Measurements from ENCODE around the gene SYNJ1. TPM values are rescaled to one million over a fixed set of nuclear protein-coding genes. Genes with fewer than 3 reads are reported as not detected.

Gene SYNJ1
- total RNA-seq, 2 donors from 2014 or later: 17.3 to 17.9 TPM

DNA sequence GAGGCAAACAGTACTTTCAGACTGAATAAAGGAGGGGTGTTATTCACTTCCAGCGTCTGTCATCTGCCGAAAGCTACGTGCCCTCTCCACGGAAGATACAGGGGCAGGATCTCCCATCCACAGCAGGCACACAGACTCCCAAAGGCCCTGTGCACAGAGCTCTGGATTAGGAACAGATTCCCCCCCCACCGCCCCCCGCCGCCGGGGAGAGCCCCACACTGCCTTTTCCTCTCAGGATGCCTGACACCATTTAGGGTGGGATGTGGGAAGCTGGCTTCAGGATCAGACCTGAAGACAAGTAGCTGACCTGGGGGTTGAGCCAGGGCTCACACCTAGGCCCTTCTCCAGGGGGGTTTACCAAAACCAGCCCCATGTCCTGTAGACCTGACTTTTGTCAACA is 134.1 kb downstream of the SYNJ1 start:
- no peaks in the 10 kb centered on the region for H3K36me3 Mint-ChIP-seq (ENCODE audit: insufficient read depth in 2 of 2)
- no peak overlapping the region for H3K4me3 Mint-ChIP-seq
- ATAC-seq (replicated peaks in 1 of 2) (no peak), DNase-seq (no peak)
- H3K9me3 Mint-ChIP-seq: no peaks in the 10 kb centered on the region
- no peaks in the 10 kb centered on the region for H3K27me3 Mint-ChIP-seq (ENCODE audit: low read depth)
- no peak overlapping the region for H3K27ac Mint-ChIP-seq
- H3K4me1 Mint-ChIP-seq (ENCODE audit: low read depth): peaks cover 7% of the 10 kb centered on the region

DNA sequence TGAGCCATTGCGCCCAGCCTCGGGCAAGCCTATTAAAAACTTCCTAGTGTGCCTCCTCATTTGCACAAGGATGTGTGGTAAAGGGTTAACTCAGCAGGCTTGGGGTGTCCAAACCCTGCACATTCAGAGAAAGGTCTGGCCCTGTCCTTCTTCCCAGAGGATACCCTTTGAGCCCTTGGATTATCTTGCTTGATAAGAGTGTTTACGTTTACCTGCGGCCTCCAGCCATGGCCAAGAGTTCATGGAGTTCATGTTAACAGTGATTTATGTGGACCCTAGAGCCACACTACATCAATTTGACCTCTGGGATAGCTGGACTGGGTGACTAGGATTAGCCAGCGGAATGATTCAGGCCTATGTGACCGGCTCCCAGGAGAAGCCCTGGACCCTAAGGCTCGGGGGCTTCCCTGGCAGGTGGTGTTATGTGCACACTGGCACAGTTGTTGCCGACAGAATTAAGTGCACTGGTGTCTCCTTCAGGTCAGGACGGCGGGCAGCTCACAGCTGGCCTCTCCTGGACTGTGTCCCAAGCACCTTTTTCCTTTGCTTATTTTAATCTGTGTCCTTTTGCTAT is 134.8 kb downstream of the SYNJ1 start:
- Mint-ChIP-seq H3K36me3 (ENCODE audit: insufficient read depth in 2 of 2) (no peaks in the 10 kb centered on the region), H3K27me3 (ENCODE audit: low read depth) (no peaks in the 10 kb centered on the region), H3K4me3 (no peak overlapping the region), H3K4me1 (ENCODE audit: low read depth) (peaks cover 7% of the 10 kb centered on the region), H3K27ac (no peak overlapping the region), H3K9me3 (no peaks in the 10 kb centered on the region)
- no peak for DNase-seq
- ATAC-seq (replicated peaks in 1 of 2): no peak

DNA sequence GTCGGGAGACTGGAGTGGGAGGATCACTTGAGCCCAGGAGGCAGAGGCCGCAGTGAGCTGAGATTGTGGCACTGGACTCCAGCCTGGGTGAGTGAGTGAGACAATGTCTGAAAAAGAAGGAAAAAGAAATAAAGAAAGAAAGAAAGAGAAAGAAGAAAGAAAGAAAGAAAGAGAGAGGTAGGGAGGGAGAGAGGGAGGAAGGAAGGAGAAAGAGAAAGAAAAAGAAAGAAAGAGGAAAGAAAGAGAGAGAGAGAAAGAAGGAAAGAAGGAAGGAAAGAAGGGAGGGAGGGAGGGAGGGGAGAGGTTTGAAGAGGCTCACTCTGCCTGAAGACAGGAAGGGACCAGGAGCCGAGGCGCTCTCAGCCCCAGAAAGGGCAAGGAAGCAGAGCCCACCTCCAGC is 137.7 kb downstream of the SYNJ1 start:
- no peak for ATAC-seq (replicated peaks in 1 of 2)
- H3K36me3 Mint-ChIP-seq (ENCODE audit: insufficient read depth in 2 of 2): no peaks in the 10 kb centered on the region
- no peak overlapping the region for H3K4me3 Mint-ChIP-seq

DNA sequence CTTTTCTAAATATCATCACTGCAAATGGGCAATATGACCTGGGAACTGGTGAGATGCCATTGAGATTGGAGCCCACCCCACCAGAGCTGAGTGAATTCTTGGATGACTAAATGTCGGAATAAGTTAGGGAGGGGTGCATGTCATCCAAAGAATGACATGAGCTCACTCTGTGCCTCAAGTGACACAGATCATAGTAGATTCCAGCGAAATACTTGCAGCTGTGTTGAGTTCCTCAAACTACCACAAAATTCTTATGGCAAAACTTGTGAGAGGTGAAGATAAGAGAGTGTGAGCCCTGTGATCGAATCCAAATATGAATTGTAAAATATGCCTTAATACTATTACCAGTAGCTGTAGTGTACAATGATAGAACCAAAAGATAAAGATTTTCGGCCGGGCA is 140.2 kb downstream of the SYNJ1 start:
- no peak for DNase-seq
- H3K9me3 Mint-ChIP-seq: no peaks in the 10 kb centered on the region
- H3K4me1 Mint-ChIP-seq (ENCODE audit: low read depth): no peaks in the 10 kb centered on the region
- H3K27me3 Mint-ChIP-seq (ENCODE audit: low read depth): no peaks in the 10 kb centered on the region
- no peak for ATAC-seq (replicated peaks in 1 of 2)
- H3K4me3 Mint-ChIP-seq: no peak overlapping the region
- no peak overlapping the region for H3K27ac Mint-ChIP-seq
- no peaks in the 10 kb centered on the region for H3K36me3 Mint-ChIP-seq (ENCODE audit: insufficient read depth in 2 of 2)

More for the DNA sequence above, 137.7 kb downstream of the SYNJ1 start:
- no peaks in the 10 kb centered on the region for H3K4me1 Mint-ChIP-seq (ENCODE audit: low read depth)
- DNase-seq: no peak
- H3K27me3 Mint-ChIP-seq (ENCODE audit: low read depth): no peaks in the 10 kb centered on the region
- no peak overlapping the region for H3K27ac Mint-ChIP-seq
- no peaks in the 10 kb centered on the region for H3K9me3 Mint-ChIP-seq

DNA sequence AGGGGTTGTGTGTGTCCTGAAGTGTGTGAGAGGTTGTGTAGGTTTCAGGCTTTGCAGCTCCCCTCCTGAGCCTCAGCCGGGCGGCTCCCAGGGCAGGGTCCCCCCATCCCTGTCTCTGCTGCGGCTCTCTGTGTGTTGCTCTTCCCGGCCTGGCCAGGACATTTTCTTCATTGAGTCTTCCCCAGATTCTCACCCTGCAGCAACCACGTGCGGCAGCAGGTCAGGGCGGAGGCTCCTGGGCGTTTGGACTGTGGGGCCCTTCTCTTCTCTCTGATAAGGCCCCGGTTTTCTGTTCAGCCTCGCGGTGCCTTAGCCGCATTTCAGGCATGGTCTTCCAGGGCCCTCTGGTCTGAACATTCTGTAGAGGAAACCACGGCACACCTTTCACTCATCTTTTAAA is 140.7 kb downstream of the SYNJ1 start:
- Mint-ChIP-seq H3K27me3 (ENCODE audit: low read depth) (no peaks in the 10 kb centered on the region), H3K4me3 (no peak overlapping the region), H3K27ac (no peak overlapping the region), H3K4me1 (ENCODE audit: low read depth) (no peaks in the 10 kb centered on the region), H3K9me3 (no peaks in the 10 kb centered on the region), H3K36me3 (ENCODE audit: insufficient read depth in 2 of 2) (no peaks in the 10 kb centered on the region)
- no peak for DNase-seq
- ATAC-seq (replicated peaks in 1 of 2): no peak

DNA sequence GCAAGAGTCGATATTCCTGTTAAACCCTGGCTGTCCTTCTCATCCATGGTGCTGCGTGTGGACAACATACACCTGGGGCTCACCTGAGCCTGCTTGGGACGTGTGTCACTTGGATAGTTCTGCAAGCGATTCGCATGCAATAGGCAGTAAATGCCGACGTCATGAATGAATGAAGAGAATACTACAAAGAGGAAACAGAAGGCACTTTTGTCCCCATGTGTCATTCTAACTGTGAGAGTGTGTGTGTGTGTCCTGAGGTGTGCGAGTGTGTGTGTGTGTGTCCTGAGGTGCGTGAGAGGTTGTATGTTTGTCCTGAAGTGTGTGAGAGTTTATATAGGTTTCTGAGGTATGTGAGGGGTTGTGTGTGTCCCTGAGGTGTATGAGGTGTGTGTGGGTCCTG is 141.8 kb downstream of the SYNJ1 start:
- H3K27ac Mint-ChIP-seq: no peak overlapping the region
- H3K27me3 Mint-ChIP-seq (ENCODE audit: low read depth): no peaks in the 10 kb centered on the region
- no peaks in the 10 kb centered on the region for H3K36me3 Mint-ChIP-seq (ENCODE audit: insufficient read depth in 2 of 2)
- DNase-seq (no peak), ATAC-seq (replicated peaks in 1 of 2) (no peak)
- no peak overlapping the region for H3K4me3 Mint-ChIP-seq
- H3K4me1 Mint-ChIP-seq (ENCODE audit: low read depth): no peaks in the 10 kb centered on the region
- no peaks in the 10 kb centered on the region for H3K9me3 Mint-ChIP-seq

DNA sequence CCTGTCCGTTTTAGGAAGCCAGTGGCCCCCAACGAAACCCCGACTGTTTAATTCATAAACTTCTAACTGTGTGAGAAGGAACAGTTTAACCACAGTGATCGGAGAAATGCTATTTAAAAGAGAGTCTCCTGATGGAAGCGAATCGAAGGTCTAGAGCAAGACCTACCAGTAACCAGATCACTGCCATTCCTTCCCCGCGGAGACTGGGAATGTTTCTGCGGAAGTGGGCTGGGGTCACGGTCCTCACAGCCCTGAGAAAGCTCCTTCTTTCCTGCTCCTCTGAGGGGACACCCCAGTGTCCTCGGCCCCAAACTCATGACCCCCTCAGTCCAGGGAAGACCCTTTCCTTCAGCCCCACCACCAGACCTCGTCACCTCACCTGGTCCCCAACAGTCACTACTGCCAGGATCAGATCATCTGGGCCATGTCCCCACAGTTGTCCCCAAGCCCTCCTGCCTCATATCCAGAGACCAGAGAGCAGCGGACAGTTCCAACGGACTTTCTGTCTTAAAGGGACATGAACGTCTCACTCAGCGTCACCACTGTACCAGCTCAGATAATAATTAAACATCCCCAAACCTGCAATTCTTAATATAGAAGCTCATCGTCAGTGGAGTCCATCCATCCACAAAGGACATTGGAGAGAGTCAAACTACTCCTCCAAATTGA is 142.6 kb downstream of the SYNJ1 start, which contains the start of gene TCP10L:
Gene TCP10L, minus strand, starts transcription at position 482 of the 669 bp plus-strand sequence. CDS start 1,219 bp downstream, outside the sequence.
- ATAC-seq (replicated peaks in 1 of 2) (no peak), DNase-seq (no peak)
- no peaks in the 10 kb centered on the region for H3K4me1 Mint-ChIP-seq (ENCODE audit: low read depth)
- H3K27ac Mint-ChIP-seq: no peak within 1 kb of the TSS
- no peaks in the 10 kb centered on the region for H3K27me3 Mint-ChIP-seq (ENCODE audit: low read depth)
- H3K9me3 Mint-ChIP-seq: no peaks in the 10 kb centered on the region
- H3K36me3 Mint-ChIP-seq (ENCODE audit: insufficient read depth in 2 of 2): no peaks in the 10 kb centered on the region
- no peak within 1 kb of the TSS for H3K4me3 Mint-ChIP-seq

DNA sequence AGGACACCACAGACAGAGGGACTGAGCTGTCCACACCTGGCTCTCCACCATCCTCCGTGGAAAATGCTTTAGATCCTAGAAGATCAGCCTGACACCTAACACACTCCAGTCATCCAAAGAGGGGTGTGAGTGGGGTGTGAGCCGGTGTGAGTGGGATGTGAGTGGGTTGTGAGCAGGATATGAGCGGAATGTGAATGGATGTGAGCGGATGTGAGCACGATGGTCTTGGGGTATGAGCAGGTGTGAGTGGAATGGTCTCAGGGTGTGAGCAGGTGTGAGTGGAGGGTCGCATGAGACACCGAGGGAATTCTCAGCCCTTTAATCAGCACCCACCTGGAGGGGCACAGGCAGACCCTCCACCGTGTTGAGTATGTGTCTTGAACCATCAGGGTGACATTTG is 143.3 kb downstream of the SYNJ1 start:
- H3K9me3 Mint-ChIP-seq: no peaks in the 10 kb centered on the region
- ATAC-seq (replicated peaks in 1 of 2): no peak
- H3K4me1 Mint-ChIP-seq (ENCODE audit: low read depth): no peaks in the 10 kb centered on the region
- DNase-seq: no peak
- no peak overlapping the region for H3K27ac Mint-ChIP-seq
- no peaks in the 10 kb centered on the region for H3K36me3 Mint-ChIP-seq (ENCODE audit: insufficient read depth in 2 of 2)
- H3K4me3 Mint-ChIP-seq: no peak overlapping the region
- H3K27me3 Mint-ChIP-seq (ENCODE audit: low read depth): no peaks in the 10 kb centered on the region

DNA sequence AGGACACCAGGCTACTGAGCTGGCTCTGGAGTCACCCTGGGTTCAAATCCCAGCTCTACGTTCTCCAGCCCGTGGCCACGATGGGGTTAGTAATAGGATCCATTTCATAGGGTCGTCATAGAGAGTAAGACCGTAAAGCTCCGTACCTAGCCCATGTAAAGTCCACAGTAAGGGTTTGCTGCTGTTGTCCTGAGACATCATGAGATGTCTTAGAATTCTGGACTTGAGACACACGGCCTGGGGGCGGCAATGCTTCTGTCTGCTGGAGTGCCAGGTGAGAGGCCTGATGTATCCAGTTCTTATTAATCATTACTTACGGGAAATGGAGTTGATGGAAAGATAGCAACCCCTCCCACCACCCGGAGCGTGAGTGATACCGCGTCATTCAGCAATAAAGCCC is 146.1 kb downstream of the SYNJ1 start:
- no peak overlapping the region for H3K27ac Mint-ChIP-seq
- no peaks in the 10 kb centered on the region for H3K36me3 Mint-ChIP-seq (ENCODE audit: insufficient read depth in 2 of 2)
- DNase-seq (no peak), ATAC-seq (replicated peaks in 1 of 2) (no peak)
- H3K4me3 Mint-ChIP-seq: no peak overlapping the region
- H3K4me1 Mint-ChIP-seq (ENCODE audit: low read depth): no peaks in the 10 kb centered on the region
- no peaks in the 10 kb centered on the region for H3K9me3 Mint-ChIP-seq
- H3K27me3 Mint-ChIP-seq (ENCODE audit: low read depth): no peaks in the 10 kb centered on the region

DNA sequence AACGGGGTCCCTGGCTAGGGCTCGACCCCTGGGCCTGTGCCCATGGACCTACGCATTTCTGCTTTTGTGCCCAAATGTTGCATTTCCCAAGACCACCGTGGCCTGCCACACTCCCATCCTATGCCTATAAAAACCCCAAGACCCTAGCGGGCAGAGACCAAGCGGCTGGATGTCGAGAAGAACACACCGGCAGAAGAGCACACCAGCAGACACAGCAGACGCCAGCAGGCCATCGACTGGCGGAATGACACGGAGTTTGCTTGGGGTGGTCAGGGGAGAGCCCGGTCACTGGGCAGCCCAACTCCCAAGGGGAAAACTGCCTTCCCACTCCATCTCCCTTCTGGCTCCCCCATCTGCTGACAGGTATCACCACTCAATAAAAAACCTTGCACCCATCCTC is 146.9 kb downstream of the SYNJ1 start:
- Mint-ChIP-seq H3K27me3 (ENCODE audit: low read depth) (no peaks in the 10 kb centered on the region), H3K27ac (no peak overlapping the region), H3K36me3 (ENCODE audit: insufficient read depth in 2 of 2) (no peaks in the 10 kb centered on the region), H3K4me1 (ENCODE audit: low read depth) (no peaks in the 10 kb centered on the region), H3K4me3 (no peak overlapping the region), H3K9me3 (no peaks in the 10 kb centered on the region)
- DNase-seq (no peak), ATAC-seq (replicated peaks in 1 of 2) (no peak)

Other genes starting within 250 kb of the SYNJ1 start
- under 1 TPM; 0.43 to 0.56 TPM for gene TCP10L, start 142.5 kb downstream of the SYNJ1 start, total RNA-seq
- 10 to 100 TPM; 21.1 to 22.4 TPM for gene CFAP298, start 115.6 kb downstream of the SYNJ1 start, total RNA-seq
- gene PAXBP1, start 43.7 kb upstream of the SYNJ1 start, total RNA-seq: 10 to 100 TPM; 57.5 to 65.0 TPM

All from activated T-cell treated with anti-CD3 and anti-CD28 coated beads, Interleukin-2, amount 50 U/mL, for 72 hours (primary cell).